Lower leg skin (tissue), 3 donors: ENCODE results near the gene EPB41L2.

Experiments used
- CTCF ChIP-seq, 3 donors: fragments of 450-650 bp; IDR thresholded peaks; one replicate each; pipeline ENCODE4 v1.5.1; 2016; ENCODE audit warnings: antibody characterized with exemption in 3 of 3, mild to moderate bottlenecking in 3 of 3, moderate library complexity in 2 of 3
- POLR2A ChIP-seq, 2 donors: fragments of 450-650 bp; IDR thresholded peaks; one replicate each; pipeline ENCODE4 v1.6.1; 2016 to 2017; ENCODE audit warnings: antibody characterized with exemption in 2 of 2, mild to moderate bottlenecking in 1 of 2, moderate library complexity in 1 of 2

DNA sequence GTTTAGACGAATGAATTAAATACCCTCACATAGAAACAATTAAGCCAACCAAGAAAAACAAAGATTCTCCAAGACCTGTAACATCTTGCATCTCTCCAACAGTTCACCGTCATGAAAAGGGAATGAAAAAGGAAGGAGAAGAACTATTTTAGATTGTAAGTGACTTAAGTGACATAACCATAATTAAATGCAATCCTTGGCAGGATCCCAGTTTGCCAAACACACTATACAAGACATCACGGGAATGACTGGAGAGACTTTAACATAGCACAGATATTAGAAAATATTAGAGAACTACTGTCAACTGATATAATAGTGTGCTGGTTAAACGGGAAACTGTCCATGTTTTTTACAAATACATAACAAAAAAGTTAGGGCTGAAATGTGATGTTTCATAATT, 22.2 kb downstream of the EPB41L2 start:
- no peak for TF ChIP-seq CTCF (IDR thresholded peaks at IDR 0.05)
- TF ChIP-seq POLR2A (IDR thresholded peaks at IDR 0.05), result no peak
